ENCODE measurements around the gene GCNA. TPM values are rescaled to one million over a fixed set of nuclear protein-coding genes. Genes with fewer than 3 reads are reported as not detected.

The GCNA gene
- polyA plus RNA-seq, 4 donors, result 1.3 to 3.7 (median 2.6) TPM

DNA sequence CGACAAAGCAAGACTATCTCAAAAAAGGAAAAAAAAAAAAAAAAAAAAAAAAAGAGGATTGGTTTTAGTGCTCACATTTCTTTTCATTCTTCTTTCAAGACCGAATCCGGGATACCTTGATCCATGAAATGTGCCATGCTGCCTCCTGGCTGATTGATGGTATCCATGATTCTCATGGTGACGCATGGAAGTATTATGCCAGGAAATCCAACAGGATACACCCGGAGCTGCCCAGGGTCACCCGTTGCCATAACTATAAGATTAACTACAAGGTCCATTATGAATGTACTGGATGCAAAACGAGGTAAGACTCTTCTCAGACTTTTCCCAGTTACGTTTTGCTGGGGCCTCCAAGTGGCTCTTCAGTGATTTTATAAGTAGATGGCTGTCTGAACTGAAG, 34.0 kb downstream of the GCNA start:
- no peak for DNase-seq (ENCODE audit: low read depth in 4 of 4, low spot score in 2 of 4)

- no peak for DNase-seq (ENCODE audit: low read depth in 4 of 4, low spot score in 2 of 4)
These were observed 36.8 kb downstream of the GCNA start for GRCh38 chrX:71615056-71615455.

GRCh38 chrX:71615954-71616353, 37.7 kb downstream of the GCNA start:
- DNase-seq (ENCODE audit: low read depth in 4 of 4, low spot score in 2 of 4), result no peak

DNA sequence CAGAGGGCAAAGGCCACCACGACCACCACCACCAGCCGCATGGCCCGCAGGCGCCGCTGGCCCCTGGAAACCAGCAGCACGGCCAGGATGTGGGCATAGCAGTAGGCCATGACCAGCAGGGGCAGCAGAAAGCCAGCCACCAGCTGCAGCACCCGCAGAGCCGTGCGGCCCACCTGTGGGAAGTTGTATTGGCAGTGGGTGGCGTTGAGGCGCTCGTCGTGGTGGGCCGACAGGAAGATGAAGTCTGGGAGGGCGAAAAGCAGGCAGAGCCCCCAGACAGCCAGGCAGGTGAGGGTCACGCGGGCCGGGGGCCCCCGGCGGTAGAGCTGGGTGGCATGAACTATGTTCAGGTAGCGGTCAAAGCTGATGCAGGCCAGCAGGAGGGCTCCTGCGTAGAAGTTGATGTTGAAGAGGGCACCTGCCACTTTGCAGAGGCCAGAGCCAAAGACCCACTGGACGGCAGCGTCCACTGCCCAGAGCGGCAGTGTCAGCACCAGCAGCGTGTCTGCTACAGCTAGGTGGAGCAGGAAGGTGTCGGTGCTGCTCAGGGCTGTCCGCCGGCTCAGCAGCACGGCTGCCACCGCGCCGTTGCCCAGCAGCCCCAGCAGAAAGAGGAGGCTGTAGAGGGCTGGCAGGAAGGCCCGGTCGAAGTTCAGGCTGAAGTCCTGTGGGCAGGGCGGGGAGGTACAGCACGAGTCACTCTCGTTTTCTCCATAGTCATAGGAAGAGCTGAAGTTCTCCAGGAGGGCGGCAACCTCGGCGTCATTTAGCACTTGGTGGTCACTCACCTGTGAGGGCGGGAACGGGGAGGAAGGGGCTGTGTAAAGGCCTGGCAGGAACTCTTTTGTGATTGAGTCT, 38.7 kb downstream of the GCNA start:
- no peak for DNase-seq (ENCODE audit: low read depth in 4 of 4, low spot score in 2 of 4)

GRCh38 chrX:71617742-71618141, 39.5 kb downstream of the GCNA start:
- no peak for DNase-seq (ENCODE audit: low read depth in 4 of 4, low spot score in 2 of 4)

GRCh38 chrX:71618303-71618721, 40.1 kb downstream of the GCNA start, which contains the start of gene CXCR3:
Gene CXCR3, minus strand, starts transcription at chrX:71618511. Its CDS starts 62 bp downstream, at chrX:71618449.
- no peak for DNase-seq (ENCODE audit: low read depth in 4 of 4, low spot score in 2 of 4)

GRCh38 chrX:71618787-71619186, 40.5 kb downstream of the GCNA start:
- DNase-seq (ENCODE audit: low read depth in 4 of 4, low spot score in 2 of 4), result no peak

DNA sequence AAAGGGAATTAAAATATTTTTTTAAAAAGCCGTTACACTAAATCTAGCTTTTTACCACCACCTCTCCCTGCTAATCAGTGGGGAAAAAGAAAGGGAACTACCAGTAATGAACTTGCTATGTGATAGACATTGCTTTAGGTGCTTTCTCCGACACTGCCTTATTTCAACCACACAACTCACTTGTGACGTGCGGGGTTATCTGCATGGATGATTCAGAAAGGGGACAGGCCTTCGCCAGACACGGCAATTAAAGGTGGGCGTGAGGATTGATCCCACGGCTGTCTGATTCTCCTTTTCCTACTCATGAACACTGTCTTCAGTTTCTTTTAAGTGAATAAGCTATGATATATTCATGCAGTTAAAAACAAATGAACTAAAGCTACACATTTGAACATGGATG, 41.0 kb downstream of the GCNA start:
- DNase-seq (ENCODE audit: low read depth in 4 of 4, low spot score in 2 of 4), result no peak

GRCh38 chrX:71619986-71620385, 41.7 kb downstream of the GCNA start:
- no peak for DNase-seq (ENCODE audit: low read depth in 4 of 4, low spot score in 2 of 4)

DNA sequence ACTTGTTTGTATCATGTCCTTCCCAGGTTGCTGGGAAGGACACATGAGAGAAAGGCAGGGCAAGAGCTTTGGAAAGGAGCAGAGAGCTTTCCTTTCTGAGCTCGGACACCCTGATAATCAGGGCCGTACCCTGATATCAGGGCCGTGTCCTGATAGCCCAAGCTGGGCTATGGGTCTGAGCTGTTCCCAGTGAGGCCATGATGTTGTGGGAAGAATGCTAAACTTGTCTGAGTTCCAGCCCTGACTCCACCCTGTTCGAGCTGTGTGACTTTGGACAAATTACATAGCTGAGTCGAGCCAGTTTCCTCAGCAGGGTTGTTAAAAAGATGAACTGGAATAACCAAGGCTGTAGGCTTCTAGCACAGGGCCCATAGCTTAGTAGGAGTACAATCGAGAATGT, 43.4 kb downstream of the GCNA start:
- no peak for DNase-seq (ENCODE audit: low read depth in 4 of 4, low spot score in 2 of 4)

DNA sequence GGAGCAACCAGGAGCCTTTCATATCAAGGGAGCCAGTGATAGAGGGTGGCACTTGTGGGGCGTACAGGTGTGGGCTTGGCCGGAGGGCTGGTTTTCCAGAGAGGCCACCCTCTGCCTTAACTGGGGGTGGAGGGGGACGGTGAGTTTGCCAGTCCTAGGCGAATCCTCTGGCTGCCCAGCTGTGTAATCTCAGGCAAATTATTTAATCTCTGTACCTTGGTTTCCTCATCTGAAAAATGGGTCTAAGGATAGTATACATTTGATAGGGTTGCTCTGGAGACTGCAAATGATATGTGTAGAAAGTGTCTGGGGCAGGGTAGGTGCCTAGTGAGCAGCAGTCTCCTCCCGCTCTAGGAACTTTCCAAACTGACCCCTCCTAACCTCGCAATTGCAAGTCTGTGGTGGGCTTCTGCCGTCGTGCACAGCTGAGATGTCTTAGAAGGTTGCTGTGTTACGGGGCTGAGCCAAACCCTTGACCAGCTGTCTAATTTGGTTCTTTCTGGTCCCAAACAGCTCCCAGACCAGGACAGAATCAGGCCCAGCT, 43.9 kb downstream of the GCNA start:
- no peak for DNase-seq (ENCODE audit: low read depth in 4 of 4, low spot score in 2 of 4)

GRCh38 chrX:71622576-71623450, 44.6 kb downstream of the GCNA start:
- peak in 2 of 4 donors; percentile 21 to 34 for DNase-seq (ENCODE audit: low read depth in 4 of 4, low spot score in 2 of 4)

DNA sequence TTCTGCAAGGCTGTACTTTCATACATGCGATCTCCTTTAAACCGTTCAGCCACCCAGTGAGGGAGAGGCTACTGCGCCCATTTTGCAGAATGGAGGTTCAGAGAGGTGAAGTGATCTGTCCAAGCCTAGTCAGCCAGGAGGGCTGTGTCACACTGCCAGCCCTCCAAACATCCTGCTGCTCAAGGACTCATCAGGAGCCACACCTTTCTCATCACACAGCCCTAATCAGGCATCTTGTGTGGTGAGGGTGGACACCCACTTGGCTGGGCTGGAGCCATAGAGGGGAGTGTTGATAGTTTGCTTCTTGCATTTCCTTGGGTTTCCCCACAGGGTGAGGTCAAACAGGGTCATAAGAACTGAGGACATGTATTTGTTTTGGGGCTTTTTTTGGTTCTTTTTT, 45.5 kb downstream of the GCNA start:
- no peak for DNase-seq (ENCODE audit: low read depth in 4 of 4, low spot score in 2 of 4)

DNA sequence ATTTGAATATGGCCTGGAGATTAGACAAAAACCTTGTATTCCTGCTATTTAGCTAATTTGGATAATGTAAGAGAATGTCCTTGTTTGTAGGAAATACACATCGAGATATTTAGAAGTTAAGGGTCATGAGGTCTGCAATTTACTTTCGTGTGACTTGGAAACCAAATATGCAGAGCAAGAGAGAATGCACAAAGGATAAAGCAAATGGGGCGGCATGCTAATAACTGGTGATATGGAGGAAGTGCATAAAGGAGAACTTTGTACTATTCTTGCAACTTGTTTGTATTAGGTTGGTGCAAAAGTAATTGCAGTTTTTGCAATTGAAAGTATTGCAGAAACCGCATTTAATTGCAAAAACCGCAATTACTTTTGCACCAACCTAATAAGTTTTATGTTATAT, 47.2 kb downstream of the GCNA start:
- no peak for DNase-seq (ENCODE audit: low read depth in 4 of 4, low spot score in 2 of 4)

- DNase-seq (ENCODE audit: low read depth in 4 of 4, low spot score in 2 of 4), result no peak
These were observed 48.3 kb downstream of the GCNA start for GRCh38 chrX:71626576-71626975.

DNA sequence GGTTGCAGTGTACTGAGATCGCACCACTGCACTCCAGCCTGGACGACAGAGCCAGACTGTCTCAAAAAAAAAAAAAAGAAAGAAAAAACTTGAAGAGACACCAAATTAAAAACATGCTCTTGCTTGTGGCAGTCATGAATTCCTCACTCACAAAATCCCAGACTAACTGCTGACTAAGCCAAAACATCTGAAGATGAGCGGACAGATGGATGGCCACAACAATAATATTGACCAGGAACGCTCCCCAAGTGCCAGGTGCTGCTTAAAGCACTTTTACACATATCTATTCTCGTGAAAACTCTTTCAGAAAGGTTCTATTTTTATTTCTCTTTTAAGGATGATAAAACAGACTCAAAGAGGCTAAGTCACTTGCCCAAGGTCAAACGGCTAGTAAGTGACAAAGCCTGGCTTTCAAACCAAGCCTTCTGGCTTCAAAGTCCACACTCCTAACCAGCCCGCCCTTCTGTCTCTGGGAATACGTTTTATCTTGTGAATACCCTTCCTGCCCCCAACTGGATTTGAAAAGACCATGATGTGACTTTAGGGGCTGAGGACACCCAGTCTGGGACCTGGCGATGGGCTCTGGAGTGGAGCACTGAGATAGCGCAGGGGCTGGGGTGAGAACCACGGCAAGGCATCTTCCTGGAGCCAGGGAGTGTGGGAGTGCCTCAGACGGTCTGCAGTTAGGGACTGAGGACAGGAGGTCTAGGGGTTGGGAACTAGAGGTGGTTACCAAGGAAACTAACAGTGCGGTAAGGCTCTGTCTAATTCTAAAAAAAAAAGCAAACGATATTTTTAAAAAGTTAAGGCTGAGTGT, 49.6 kb downstream of the GCNA start:
- DNase-seq (ENCODE audit: low read depth in 4 of 4, low spot score in 2 of 4), result no peak

DNA sequence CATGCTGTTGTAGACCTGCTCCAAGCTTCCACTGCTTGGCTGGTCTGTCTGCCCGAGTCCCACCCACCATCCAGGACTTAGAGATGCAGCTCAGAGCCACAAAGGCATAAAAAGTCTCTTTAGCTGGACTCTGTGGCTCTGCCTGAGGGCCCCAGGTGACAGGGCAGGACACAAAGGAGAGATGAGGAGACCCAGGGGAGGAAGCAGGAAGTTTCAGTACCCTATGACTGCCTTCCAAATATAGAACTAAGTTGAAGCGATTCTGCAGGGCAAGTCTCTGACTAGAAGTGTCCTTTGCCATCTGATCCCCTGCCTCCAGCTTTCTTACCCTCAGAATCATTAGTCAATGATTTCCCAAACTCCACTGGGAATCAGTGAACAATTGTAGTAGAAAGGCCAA, 51.2 kb downstream of the GCNA start:
- no peak for DNase-seq (ENCODE audit: low read depth in 4 of 4, low spot score in 2 of 4)

DNA sequence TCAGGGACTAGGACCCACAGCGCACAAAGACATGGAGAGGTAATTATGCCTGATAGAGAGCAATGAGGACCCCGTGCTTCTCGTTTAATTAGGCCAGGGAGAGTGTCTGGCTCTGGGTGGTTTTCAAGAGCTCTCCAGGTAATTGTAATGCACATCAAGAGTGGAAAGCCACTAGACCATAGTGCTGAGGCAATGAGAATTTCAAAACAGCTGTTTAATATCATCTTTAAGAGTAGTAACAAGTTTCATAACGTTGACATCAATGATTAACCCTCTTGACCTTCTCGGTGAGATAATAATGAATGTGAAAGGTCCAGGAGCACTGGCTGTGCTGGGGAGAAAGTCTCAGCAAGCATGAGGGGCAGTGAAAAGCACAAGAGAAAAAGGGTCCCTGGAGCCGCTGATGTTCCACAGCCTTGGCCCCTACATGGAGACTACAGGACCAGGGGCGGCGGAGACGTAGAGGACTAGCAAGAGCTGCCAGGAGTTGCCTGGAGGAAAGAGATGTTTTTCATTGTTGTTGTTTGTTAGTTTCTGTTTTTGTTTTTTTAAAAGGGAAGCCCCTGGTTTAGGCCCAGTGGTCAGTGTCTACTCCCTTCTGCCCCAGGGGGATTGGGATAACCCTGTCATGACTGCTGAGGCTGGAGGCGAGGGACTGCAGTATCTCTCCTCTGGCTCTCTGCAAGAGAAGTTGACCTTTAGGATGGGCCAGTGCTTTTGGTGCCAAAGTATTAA, 54.9 kb downstream of the GCNA start:
- DNase-seq (ENCODE audit: low read depth in 4 of 4, low spot score in 2 of 4), result no peak

DNA sequence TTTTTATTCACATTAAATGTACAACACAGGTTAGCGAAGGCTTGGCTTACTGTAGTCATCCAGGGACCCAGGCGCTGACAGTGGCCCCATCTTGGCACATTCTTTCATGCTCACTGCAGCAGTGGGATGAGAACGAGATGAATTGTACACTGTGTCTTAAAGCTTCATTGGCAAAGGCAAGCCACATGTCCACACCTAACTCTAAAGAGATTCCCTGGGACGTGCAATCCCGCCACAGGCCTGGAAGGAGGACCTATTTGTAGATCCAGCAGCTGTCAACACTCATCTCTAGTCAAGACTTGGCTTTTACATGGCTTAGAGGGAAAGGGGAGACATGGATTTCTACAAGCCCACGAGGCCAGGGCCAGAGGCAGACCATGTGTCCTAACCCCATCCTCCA, 56.1 kb downstream of the GCNA start:
- DNase-seq (ENCODE audit: low read depth in 4 of 4, low spot score in 2 of 4), result no peak

Measured in left renal cortex interstitium (tissue), 4 donors.